ENCODE measurements around the gene STK17A. TPM values are rescaled to one million over a fixed set of nuclear protein-coding genes. Genes with fewer than 3 reads are reported as not detected.
"Not testable (repeated sequence)": the region's sequence is repeated elsewhere in the genome, so short reads cannot be mapped to it uniquely, and the experiment has no call there.

The STK17A gene
- total RNA-seq, 1 donor from 2014 or later, result 26.5 TPM

DNA sequence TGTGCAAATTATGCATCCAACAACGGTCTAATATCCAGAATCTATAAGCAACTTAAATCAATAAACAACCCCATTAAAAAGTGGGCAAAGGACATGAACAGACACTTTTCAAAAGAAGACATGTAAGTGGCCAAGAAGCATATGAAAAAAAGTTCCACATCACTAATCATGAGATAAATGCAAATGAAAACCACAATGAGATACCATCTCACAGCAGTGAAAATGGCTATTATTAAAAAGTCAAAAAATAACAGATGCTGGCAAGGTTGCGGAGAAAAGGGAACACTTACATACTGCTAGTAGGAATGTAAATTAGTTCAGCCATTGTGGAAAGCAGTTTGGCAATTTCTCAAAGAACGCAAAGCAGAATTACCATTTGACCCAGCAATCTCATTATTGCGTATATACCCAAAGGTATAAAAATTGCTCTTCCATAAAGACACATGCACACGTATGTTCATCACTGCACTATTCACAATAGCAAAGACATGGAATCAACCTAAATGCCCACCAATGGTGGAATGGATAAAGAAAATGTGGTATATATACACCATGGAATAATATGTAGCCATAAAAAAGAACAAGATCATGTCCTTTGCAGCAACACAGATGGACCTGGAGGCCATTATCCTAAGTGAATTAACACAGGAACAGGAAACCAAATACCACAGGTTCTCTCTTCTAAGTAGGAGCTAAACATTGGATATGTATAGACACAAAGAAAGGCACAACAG, 90.5 kb downstream of the STK17A start:
- intact Hi-C loops (cut with micrococcal nuclease); ATAC-seq; DNase-seq: not testable (repeated sequence)

DNA sequence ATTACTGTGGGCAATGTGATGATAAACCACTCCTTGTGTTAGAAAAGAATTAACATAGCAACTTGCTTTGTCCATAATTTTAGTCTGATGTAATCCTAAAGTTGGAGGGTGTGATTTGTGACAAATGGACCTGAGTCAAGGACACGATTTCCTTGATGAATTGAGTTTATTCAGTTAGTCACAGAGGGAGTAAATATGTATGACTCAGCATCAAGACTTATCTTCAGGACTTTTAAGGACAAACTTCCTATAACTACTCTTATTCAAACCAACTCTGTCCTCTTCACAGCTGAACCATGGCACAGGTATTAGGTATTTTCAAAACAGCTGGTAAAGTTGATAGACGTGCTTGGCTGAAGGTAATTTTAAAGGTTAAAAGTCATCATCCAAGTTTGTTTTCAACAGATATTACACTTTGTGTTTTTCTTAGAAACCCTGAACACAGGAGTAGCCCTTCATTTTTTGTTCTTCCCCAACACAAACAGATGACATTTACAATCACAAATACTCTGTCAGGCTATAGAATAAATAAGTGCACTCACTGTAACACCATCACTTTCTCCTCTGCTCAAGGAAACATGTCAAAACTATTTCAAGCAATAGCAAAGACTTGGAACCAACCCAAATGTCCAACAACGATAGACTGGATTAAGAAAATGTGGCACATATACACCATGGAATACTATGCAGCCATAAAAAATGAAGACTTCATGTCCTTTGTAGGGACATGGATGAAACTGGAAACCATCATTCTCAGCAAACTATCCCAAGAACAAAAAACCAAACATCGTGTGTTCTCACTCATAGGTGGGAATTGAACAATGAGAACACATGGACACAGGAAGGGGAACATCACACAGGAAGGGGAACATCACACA, 91.9 kb downstream of the STK17A start:
- intact Hi-C loops (cut with micrococcal nuclease), result no loop called here
- DNase-seq (no peak), ATAC-seq (peak; percentile 54)

Other genes starting within 250 kb of the STK17A start
- gene COA1, start 146.4 kb downstream of the STK17A start, total RNA-seq, result 72.5 TPM
- 47.4 TPM for gene BLVRA, start 175.6 kb downstream of the STK17A start, total RNA-seq

All from left ventricle myocardium superior (tissue), 1 donor.